NCI-H2196 treated with DMSO at 0.1 percent for 48 hours (cell line): ENCODE data around the gene EDN2.
A peak's percentile ranks its signal among the peaks of the same experiment; 100 is the strongest.

Experiments used
- DNase-seq: peaks from one replicate; lab custom pipeline; 2025; ENCODE audit not compliant: unreplicated experiment; lab: John Stamatoyannopoulos, UW

The EDN2 gene

GRCh38 chr1:41484402-41485241 lies at the start of gene EDN2:
Gene EDN2, minus strand, starts transcription at chr1:41484683. Its CDS starts 82 bp downstream, at chr1:41484601.
- DNase-seq = peak; percentile 90

GRCh38 chr1:41533731-41534080 lies 49.2 kb upstream of the EDN2 start:
- no peak for DNase-seq

- no peak for DNase-seq
These were observed 48.7 kb upstream of the EDN2 start for GRCh38 chr1:41533016-41533730.

- DNase-seq = no peak
These were observed 47.9 kb upstream of the EDN2 start for GRCh38 chr1:41532206-41532975.

- no peak for DNase-seq
These were observed 45.9 kb upstream of the EDN2 start for GRCh38 chr1:41530411-41530810.

- DNase-seq = no peak
These were observed 45.3 kb upstream of the EDN2 start for GRCh38 chr1:41529621-41530395.

- no peak for DNase-seq
These were observed 44.5 kb upstream of the EDN2 start for GRCh38 chr1:41528726-41529605.

- no peak for DNase-seq
These were observed 43.6 kb upstream of the EDN2 start for GRCh38 chr1:41528106-41528505.

GRCh38 chr1:41526956-41527561 lies 42.6 kb upstream of the EDN2 start:
- no peak for DNase-seq

- DNase-seq = no peak
These were observed 41.6 kb upstream of the EDN2 start for GRCh38 chr1:41525891-41526587.

GRCh38 chr1:41524676-41525675 lies 40.5 kb upstream of the EDN2 start:
- DNase-seq = no peak

GRCh38 chr1:41523949-41524675 lies 39.6 kb upstream of the EDN2 start:
- no peak for DNase-seq

GRCh38 chr1:41523071-41523470 lies 38.6 kb upstream of the EDN2 start:
- DNase-seq = no peak

- DNase-seq = no peak
These were observed 37.3 kb upstream of the EDN2 start for GRCh38 chr1:41521766-41522165.

- DNase-seq = no peak
These were observed 36.7 kb upstream of the EDN2 start for GRCh38 chr1:41520951-41521752.

- no peak for DNase-seq
These were observed 35.2 kb upstream of the EDN2 start for GRCh38 chr1:41519667-41520066.
